H7 (cell line): Measurements from ENCODE around the gene VIPR2. TPM values are rescaled to one million over a fixed set of nuclear protein-coding genes. Genes with fewer than 3 reads are reported as not detected.
"Not testable (repeated sequence)": the region's sequence is repeated elsewhere in the genome, so short reads cannot be mapped to it uniquely, and the experiment has no call there.

Experiments used
- DNase-seq: peaks from one replicate; pipeline ENCODE4 v3.0.0; 2012
- H3K27me3 ChIP-seq: 2 replicates; pipeline ENCODE4 v1.6.0; 2011; ENCODE audit warnings: mild to moderate bottlenecking, low read length; ENCODE audit not compliant: control insufficient read depth, insufficient read depth
- H3K36me3 ChIP-seq: replicated peaks from 2 replicates; pipeline ENCODE4 v1.5.1; 2011; ENCODE audit warnings: low read length; ENCODE audit not compliant: control insufficient read depth, insufficient read depth
- H3K4me3 ChIP-seq: 2 replicates; pipeline ENCODE4 v1.5.1; 2011; ENCODE audit warnings: low read depth, mild to moderate bottlenecking, control low read depth, low read length, moderate library complexity; ENCODE audit not compliant: insufficient read depth
- total RNA-seq: library from RNA; depleted of rRNA; stranded (reverse); fragments of >200 nt; shearing (Covaris generic); gene quantifications from 2 replicates; pipeline ENCODE4 v1.2.3, GENCODE V29; 2014

Gene VIPR2
- total RNA-seq, 1 experiment from 2014 or later, result 2.5 TPM

DNA sequence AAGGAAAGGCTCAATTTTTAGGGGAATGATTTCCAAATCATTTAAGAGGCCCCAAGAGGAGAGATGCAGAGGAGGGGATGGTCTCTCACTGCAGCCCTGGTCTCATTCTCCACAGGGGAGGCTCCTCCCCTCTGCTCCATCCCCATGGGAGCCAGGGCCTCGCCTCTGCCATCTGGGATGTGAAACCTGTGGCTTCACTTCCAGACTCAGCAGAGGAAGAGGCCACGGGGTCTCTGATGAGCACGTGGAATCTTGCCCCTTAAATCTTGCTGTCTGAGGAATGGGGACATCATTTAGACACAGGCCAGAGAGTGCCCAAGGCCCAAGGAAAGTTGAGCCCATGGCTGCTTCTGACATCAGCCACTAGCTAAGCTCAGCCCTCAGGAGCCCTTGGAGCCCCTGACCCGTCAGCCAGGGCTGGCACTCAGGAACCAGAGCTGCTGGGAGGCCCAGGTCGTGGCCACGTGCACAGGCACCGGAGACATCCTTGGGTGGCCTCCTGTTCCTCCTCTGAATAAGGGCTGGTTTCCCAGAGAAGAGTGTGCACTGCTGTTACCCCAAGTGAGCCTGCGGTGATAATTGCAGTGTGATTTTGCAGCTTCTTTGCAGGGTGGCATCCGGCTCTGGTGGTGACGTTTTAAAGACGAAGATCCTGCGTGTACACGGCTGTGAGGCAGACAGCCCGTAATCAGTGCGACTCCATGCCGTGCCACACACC lies 50.5 kb downstream of the VIPR2 start:
- peak; percentile 51 for DNase-seq
- Histone ChIP-seq H3K4me3 (no peak overlapping the region), H3K27me3 (no peaks in the 10 kb centered on the region), H3K36me3 (no peaks in the 10 kb centered on the region)

DNA sequence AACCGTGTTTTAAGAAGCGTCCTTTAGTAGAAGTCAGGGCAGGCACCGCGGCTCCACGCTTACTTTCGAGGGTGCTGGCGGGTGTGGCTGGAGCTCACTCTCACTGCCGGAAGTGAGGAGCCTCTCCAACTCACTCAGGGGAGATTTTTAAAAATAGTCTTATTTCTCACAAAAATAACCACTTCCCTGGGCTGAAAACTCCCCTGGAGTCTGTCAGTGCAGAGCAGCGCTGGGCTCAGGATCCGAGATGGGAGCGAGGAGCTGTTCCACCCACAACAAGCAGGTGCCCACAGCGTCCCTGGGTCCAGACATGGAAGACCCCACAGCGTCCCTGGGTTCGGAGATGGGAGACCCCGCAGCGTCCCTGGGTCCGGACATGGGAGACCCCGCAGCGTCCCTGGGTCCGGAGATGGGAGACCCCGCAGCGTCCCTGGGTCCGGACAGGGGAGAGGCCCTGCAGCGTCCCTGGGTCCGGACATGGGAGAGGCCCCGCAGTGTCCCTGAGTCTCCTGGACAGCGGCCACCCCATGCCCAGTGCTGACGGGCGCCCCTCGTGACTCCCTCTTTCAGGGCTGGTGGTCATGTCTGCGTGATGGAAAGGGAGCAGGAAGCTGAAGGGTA lies 51.2 kb downstream of the VIPR2 start:
- Histone ChIP-seq H3K36me3 (no peaks in the 10 kb centered on the region), H3K27me3 (no peaks in the 10 kb centered on the region), H3K4me3 (no peak overlapping the region)
- no peak for DNase-seq

DNA sequence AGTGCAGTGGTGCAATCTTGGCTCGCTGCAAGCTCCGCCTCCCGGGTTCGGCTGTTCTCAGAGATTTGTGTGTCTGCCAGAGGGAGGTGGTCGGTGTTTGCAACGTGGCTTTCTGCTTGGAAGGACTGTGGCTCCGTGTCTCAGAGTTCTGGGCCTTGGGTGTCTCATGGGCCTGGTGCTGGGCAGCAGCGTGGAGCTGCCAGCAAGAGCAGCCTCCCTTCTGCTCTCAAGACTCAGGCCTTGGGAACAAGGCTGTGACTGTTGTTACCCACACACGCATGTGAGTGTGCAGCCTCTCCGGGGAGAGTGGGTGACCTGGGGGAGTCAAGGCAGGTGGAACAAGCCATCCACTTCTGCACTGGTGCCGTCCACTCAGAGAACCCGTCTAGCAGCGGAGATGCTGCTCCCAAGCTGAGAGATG lies 52.0 kb downstream of the VIPR2 start:
- DNase-seq, result no peak
- no peak overlapping the region for H3K4me3 ChIP-seq
- H3K36me3 ChIP-seq, result no peaks in the 10 kb centered on the region
- H3K27me3 ChIP-seq, result no peaks in the 10 kb centered on the region

DNA sequence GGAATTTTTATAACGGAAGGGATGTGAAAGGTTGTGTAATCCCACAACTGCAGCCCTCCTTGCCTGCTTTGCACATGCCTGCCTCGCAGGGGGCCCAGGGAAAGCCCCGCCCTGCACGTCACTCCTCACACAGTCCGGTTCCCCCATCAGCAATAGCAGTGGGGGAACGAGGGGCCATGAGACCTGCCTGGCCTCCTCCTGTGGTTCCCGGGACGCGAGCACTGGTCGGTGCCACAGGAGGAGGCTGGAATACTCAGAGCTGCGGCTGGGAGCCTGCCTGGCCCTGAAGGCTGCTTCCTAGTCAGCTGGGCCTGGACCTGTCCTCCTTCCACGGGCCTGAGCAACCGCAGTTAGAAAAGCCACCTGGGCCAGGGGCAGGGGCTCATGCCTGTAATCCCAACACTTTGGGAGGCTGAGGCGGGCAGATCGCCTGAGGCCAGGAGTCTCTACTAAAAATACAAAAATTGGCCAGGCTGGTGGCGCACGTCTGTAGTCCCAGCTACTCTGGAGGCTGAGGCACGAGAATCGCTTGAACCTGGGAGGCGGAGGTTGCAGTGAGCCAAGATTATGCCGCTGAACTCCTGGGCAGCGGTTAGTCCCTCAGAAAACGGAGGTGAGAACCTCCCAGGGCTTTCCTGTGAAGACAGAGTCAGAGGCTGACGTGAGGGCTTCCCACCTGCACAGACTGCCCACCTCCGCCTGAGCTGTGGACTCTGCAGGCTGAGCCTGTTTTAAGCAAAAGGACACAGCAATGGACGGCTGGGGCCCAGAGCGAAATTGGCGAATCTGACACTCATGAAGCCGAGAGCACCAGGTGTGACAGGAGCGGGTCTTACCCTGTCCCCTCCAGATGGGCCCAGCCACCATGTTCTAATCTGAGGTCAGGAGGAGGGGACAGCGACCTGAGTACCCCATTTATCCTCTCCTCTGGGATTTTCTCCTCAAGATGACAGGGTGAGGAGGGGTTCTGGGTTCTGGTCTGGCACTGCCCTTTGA lies 52.9 kb downstream of the VIPR2 start:
- no peaks in the 10 kb centered on the region for H3K27me3 ChIP-seq
- H3K4me3 ChIP-seq, result no peak overlapping the region

DNA sequence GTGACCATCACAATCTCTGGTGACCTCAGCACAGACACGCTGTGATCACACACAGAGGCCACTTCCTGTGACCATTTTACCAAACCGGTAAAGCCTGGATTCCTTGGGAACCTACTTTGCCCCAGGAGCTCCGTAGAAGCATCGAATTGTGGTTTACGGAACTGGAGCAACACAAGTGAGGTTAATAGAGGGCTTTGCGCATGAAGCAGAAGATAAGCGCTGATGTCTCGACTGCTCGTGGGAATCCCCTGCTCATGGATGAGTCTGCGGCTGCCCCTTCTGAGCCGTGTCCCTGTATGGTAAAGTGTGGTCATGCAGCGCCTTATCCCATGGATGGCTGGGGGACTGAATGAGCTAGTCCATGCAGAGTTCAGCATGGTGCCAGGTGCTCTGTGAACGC lies 53.6 kb downstream of the VIPR2 start:
- Histone ChIP-seq H3K4me3 (no peak overlapping the region), H3K27me3 (no peaks in the 10 kb centered on the region), H3K36me3 (no peaks in the 10 kb centered on the region)
- peak; percentile 50 for DNase-seq

More for the DNA sequence above, 52.9 kb downstream of the VIPR2 start:
- no peaks in the 10 kb centered on the region for H3K36me3 ChIP-seq
- peak; percentile 56 for DNase-seq

DNA sequence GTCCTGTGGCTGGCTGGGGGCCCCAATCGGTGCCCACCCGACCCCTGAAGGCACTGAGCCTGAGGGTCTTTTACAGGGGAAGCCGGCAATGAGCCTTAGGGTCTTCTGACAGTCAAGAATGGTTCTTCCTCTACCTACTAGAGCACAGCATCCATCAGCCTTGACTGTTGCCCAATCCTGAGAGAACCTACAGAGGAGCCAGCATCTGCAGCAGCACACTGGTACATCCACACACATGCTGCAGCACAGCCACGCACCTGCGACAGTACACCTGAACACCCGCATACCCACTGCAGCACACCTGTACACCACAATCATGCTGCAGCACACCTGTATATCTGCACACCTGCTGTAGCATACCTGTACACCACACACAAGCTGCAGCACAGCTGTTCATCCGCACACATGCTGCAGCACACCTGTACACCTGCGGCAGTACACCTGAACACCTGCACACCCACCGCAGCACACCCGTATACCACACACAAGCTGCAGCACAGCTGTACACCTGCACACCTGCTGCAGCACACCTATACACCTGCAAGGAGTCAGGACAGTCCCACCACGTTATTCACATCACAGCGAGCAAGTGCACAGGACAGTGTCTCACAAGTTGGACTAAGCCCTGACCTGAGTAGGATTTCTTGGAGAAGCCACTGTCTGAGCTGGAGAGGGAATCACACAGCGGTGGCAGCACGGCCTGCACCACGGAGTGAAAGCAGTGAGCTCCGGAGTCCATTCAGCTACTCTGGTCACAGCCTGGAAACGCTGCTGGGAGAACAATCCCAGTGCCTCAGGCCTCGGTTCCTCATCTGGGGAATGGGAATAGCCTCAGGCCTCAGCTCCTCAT lies 56.4 kb downstream of the VIPR2 start:
- no peaks in the 10 kb centered on the region for H3K27me3 ChIP-seq
- DNase-seq, result no peak
- H3K4me3 ChIP-seq, result no peak overlapping the region
- no peaks in the 10 kb centered on the region for H3K36me3 ChIP-seq

DNA sequence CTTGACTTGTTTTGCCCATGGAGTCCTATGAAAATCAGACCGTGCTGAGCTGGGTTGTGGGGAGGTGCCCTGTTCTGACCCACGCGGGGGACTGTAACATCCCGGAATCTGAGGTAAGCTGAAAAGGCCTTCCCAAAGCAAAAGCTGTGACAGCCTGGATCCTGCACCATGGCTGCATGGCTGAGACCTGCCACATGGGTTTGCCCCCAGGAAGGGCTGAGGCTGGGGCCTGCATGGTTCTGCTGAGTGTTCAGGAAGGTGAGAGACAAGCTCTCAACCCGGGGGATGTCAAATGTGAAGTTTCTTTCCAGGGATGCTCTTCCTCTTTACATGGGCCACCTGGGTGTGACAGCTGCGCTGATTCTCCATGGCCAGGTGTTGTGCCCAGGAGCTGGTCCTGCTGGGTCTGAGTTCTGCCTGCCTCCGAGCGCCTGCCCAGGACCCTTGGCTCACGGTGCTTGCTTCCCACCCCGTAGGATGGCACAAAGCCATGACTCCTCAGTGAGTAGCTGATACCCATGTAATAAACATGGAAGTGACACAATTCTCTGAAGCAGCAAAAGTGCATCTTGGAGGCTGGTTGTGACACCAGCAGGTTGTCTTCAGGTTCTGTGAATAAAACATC lies 58.3 kb downstream of the VIPR2 start:
- no peaks in the 10 kb centered on the region for H3K36me3 ChIP-seq
- DNase-seq, result no peak
- no peaks in the 10 kb centered on the region for H3K27me3 ChIP-seq
- no peak overlapping the region for H3K4me3 ChIP-seq

DNA sequence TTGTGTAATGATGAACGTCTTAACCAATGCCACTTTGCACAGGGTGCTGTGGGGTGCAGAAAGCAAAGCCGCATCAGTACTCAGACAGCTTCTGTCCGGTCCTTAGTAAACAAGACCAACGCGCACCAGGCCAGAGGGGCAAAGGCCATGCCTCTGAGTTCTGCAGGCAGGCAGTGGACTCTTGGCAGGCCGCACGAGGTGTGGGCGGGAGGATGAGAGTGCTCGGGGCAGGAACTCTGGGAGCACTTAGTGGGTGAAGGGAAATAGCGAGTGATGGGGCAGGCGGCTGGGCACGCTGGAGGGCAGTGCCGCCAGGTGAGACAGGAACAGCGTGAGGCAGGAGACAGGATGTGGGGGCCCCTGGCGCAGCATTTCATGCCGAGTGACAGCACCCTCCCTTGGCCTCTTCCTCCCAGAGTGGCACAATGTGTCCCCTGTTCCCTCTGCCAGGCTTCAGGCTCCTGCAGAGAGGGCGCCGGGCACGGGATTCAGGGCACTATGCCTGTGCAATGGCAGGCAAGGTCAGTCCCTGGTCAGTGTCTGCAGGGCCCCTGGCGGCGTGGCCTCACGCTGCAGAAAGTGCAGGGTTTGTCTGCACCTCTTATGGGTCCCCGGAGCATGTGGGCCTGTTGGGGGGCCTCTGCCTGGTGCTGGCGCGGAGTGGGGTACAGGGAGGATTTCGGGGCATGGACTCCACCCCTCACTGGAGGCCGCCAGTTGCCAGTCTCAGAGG lies 60.4 kb downstream of the VIPR2 start:
- Histone ChIP-seq H3K36me3 (no peaks in the 10 kb centered on the region), H3K27me3 (no peaks in the 10 kb centered on the region), H3K4me3 (no peak overlapping the region)
- DNase-seq, result no peak

DNA sequence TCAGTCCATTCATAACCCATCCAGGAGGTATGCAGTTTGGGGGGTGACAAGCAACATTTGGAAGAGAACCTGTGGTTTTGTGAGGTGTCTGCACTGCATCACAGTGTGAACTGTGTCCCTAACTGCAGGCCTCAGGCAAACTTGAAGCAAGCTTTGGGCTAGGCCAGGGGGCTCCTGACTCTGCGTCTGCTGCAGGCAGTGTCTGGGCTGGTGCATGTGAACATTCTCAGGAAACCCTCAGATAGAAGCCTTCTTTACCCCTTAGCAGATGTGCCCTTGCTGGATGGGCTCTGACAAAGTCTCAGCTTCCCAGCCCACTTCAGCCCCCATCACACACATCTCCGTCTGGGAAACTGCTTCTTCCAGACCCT lies 61.0 kb downstream of the VIPR2 start:
- no peaks in the 10 kb centered on the region for H3K36me3 ChIP-seq
- DNase-seq, result no peak

DNA sequence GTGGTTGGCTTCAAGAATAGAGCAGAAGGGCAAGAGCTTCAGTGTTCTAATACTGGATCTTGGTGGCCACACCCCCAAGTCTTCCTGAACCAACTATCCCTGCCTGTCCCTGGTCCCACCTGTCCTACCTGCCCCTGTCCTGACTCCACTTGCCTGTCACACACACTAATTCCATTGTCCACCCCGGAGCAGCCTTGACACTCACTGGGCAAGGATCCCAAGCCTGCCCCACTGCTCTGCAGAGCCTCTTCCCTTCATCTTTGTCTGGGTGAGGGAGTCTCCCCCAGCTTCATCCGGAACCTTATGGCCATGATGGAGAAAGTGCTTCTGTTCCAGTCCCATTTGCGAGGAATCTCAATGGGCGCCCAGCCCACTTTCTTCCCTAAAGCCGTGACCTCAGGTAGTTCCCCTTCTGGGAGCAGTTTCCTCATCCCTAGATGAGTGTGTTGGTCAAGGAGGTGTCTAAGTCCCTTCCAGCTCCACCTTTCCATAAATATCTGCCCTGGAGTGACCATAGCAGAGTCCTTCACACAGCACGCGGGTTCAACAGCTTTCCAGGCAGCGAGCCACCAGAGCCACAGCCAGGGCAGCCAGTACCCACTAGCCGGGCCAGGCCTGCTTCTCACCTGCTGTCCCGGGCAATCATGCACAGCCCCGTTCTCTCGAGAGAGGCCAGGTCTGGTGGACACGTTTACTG lies 61.5 kb downstream of the VIPR2 start:
- Histone ChIP-seq H3K27me3 (no peaks in the 10 kb centered on the region), H3K4me3 (no peak overlapping the region), H3K36me3 (no peaks in the 10 kb centered on the region)
- no peak for DNase-seq

More for the DNA sequence above, 61.0 kb downstream of the VIPR2 start:
- Histone ChIP-seq H3K4me3 (no peak overlapping the region), H3K27me3 (no peaks in the 10 kb centered on the region)

DNA sequence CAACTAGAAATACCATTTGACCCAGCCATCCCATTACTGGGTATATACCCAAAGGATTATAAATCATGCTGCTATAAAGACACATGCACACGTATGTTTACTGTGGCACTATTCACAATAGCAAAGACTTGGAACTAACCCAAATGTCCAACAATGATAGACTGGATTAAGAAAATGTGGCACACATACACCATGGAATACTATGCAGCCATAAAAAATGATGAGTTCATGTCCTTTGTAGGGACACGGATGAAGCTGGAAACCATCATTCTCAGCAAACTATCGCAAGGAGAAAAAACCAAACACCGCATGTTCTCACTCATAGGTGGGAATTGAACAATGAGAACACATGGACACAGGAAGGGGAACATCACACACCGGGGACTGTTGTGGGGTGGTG lies 62.6 kb downstream of the VIPR2 start:
- not testable (repeated sequence) for H3K4me3 ChIP-seq, H3K27me3 ChIP-seq, H3K36me3 ChIP-seq, DNase-seq

DNA sequence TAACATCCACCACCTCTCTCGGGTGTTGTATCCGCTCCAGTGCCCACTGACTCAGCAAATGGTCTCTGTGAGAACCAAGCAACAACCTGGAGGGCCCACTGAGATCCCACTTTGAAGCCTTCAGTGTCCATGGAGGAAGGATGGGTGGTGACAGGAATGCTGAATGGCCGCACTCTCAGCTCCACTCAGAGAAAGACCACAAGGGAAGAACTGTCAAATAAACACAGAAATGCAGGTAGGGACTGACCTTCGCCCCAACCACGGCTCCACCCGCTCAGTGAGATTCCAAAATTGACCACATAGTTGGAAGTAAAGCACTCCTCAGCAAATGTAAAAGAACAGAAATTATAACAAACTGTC lies 65.8 kb downstream of the VIPR2 start:
- Histone ChIP-seq H3K36me3 (no peaks in the 10 kb centered on the region), H3K4me3 (no peak overlapping the region), H3K27me3 (no peaks in the 10 kb centered on the region)
- no peak for DNase-seq
